Stimulated activated CD4-positive, alpha-beta T cell treated with anti-CD3 and anti-CD28 coated beads, Interleukin-15, amount 100 ng/mL, for 24 hours (primary cell): ENCODE measurements around the gene ZEB2.

Source experiments
- DNase-seq: peaks from one replicate; pipeline ENCODE4 v3.0.0-alpha.2; 2020

The ZEB2 gene

DNA sequence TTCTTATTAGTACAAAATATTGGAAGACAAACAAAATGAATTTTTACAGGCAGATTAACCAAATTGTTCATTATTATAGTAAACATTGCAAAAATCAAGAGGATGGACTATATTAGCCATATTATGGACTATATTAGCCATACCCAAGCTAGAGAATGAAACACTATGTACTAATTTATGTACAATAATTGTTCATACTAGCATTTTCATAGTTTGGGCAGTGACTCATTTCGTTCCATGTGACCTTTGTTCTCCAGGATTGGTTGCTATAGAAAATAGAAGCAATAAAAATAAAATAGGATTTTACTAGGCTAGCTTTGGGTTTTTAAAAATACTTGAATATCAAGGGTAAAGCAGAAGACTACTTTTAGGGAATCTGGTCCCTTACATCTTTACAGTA, 176.8 kb downstream of the ZEB2 start:
- no peak for DNase-seq

DNA sequence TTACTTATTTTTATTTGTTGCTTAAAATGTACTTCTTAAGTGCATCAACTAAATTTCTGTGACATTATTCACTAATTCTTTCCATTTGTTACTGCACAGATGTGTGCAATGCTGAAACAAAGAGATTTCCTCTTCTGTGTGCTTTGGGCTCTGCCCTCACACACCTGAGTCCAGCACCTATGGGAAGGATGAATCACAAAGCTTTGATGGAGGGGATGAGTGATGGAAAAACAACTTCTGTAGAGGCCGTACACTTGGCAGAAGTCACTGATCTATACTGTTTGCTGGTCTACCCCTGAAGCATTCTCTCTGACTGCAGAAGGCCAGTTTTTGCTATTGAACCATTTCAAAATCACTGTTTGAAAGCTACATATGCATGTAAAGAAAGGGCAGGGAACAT, 178.4 kb downstream of the ZEB2 start:
- DNase-seq: no peak

DNA sequence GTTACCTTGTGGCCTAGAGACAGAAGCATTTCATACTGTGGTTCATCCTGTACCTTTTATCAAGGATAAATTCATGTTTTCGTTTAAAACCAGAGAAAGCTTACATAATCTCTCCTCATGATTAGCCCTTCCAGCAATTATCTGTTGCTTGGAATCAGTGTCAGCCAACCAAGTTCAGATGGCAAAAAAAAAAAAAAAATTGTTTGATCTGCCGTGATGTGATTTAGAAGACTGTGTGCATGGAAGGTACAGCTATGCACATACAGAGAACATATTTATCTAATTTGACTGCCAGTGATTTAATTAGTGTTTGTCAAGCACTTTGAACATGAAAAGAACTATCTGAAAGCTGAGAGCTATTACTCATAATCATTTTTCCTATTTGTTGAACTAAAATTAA, 180.9 kb downstream of the ZEB2 start:
- DNase-seq: no peak

DNA sequence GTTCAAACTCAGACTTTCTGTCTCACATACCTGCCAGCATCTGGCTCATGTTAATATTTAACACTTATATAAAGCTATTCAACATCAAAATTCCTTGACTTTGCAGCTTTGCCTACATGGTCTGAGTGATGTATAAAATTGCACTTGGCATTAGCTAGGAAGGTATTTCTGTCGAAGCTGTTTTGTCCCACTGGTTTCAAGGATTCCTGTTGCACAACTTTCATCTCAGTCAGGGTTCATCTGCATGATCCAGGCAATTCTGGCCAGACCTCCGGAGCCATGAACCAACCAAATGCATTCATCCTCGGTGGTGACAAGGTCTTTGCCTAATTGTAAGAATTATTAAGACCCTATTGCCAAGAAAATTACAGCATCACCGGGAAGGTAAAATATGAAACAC, 185.4 kb downstream of the ZEB2 start:
- DNase-seq: no peak
